Measurements from ENCODE around the gene HIP1. TPM values are rescaled to one million over a fixed set of nuclear protein-coding genes. Genes with fewer than 3 reads are reported as not detected.
"Not testable (repeated sequence)": the region's sequence is repeated elsewhere in the genome, so short reads cannot be mapped to it uniquely, and the experiment has no call there.

Gene HIP1
- total RNA-seq, 1 donor from 2014 or later: 51.5 TPM

GRCh38 chr7:75613351-75613750 lies 125.4 kb downstream of the HIP1 start:
- H3K27me3 ChIP-seq (ENCODE audit: low read depth): no peaks in the 10 kb centered on the region
- intact Hi-C loops (cut with DNase I): no loop called here
- no peak for DNase-seq
- TF ChIP-seq CTCF (IDR thresholded peaks at IDR 0.05): no peak
- no peaks in the 10 kb centered on the region for H3K9me3 ChIP-seq
- no peak overlapping the region for H3K4me3 ChIP-seq
- ATAC-seq: no peak
- peaks cover 30% of the 10 kb centered on the region for H3K4me1 ChIP-seq
- no peaks in the 10 kb centered on the region for H3K36me3 ChIP-seq
- no peak overlapping the region for H3K27ac ChIP-seq

- DNase-seq (peak; percentile 81), ATAC-seq (peak; percentile 92 to 95)
- Histone ChIP-seq H3K4me3 (peak overlapping the region; percentile 5), H3K27ac (peak overlapping the region; percentile 81), H3K9me3 (no peaks in the 10 kb centered on the region), H3K36me3 (no peaks in the 10 kb centered on the region), H3K4me1 (peaks cover 13% of the 10 kb centered on the region), H3K27me3 (ENCODE audit: low read depth) (no peaks in the 10 kb centered on the region)
- TF ChIP-seq CTCF (IDR thresholded peaks at IDR 0.05): no peak
- intact Hi-C loops (cut with DNase I): no loop called here
These were observed 127.1 kb downstream of the HIP1 start for GRCh38 chr7:75611557-75612178.

GRCh38 chr7:75609416-75609815 lies 129.3 kb downstream of the HIP1 start:
- H3K27ac ChIP-seq; DNase-seq; H3K9me3 ChIP-seq; H3K36me3 ChIP-seq; ATAC-seq; H3K27me3 ChIP-seq (ENCODE audit: low read depth); H3K4me3 ChIP-seq; intact Hi-C loops (cut with DNase I): not testable (repeated sequence)
- peaks cover 11% of the 10 kb centered on the region for H3K4me1 ChIP-seq

- Histone ChIP-seq H3K27me3 (ENCODE audit: low read depth) (no peaks in the 10 kb centered on the region), H3K4me3 (no peak overlapping the region), H3K36me3 (no peaks in the 10 kb centered on the region), H3K4me1 (peaks cover 11% of the 10 kb centered on the region), H3K27ac (no peak overlapping the region), H3K9me3 (no peaks in the 10 kb centered on the region)
- ATAC-seq (no peak), DNase-seq (no peak)
- intact Hi-C loops (cut with DNase I): no loop called here
- TF ChIP-seq CTCF (IDR thresholded peaks at IDR 0.05): no peak
These were observed 130.2 kb downstream of the HIP1 start for GRCh38 chr7:75608451-75609122.

- peaks cover 7% of the 10 kb centered on the region for H3K4me1 ChIP-seq
- H3K27ac ChIP-seq: no peak overlapping the region
- TF ChIP-seq CTCF (IDR thresholded peaks at IDR 0.05): no peak
- H3K9me3 ChIP-seq: no peaks in the 10 kb centered on the region
- H3K4me3 ChIP-seq: no peak overlapping the region
- no peaks in the 10 kb centered on the region for H3K36me3 ChIP-seq
- intact Hi-C loops (cut with DNase I): no loop called here
- H3K27me3 ChIP-seq (ENCODE audit: low read depth): no peaks in the 10 kb centered on the region
- DNase-seq: no peak
- no peak for ATAC-seq
These were observed 134.3 kb downstream of the HIP1 start for GRCh38 chr7:75604408-75604807.

GRCh38 chr7:75602831-75603230 lies 135.9 kb downstream of the HIP1 start:
- H3K4me1 ChIP-seq: peaks cover 23% of the 10 kb centered on the region
- H3K27me3 ChIP-seq (ENCODE audit: low read depth); intact Hi-C loops (cut with DNase I); H3K36me3 ChIP-seq; H3K27ac ChIP-seq; H3K4me3 ChIP-seq; H3K9me3 ChIP-seq; DNase-seq; ATAC-seq: not testable (repeated sequence)

Measured in lower lobe of right lung (tissue), 2 donors.